ENCODE data around the gene VMAC. TPM values are rescaled to one million over a fixed set of nuclear protein-coding genes. Genes with fewer than 3 reads are reported as not detected.

VMAC gene
- total RNA-seq, 2 donors from 2014 or later, result 5.9 TPM

DNA sequence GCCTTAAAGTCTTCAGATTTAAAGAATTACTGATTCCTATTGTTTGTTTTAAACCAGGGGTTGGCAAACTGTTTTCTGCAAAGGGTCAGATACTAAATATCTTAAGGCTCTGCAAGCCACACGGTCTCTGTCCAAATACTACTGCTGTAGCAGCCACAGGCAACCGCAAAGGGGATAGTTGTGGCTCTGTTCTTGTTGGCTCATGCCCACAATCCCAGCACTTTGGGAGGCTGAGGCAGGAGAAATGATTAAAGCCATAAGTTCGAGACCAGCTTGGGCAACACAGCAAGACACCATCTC is 50.9 kb downstream of the VMAC start:
- Mint-ChIP-seq H3K27ac (no peak overlapping the region), H3K4me1 (peaks cover 82% of the 10 kb centered on the region), H3K9me3 (no peaks in the 10 kb centered on the region), H3K27me3 (ENCODE audit: insufficient read depth) (no peaks in the 10 kb centered on the region), H3K36me3 (ENCODE audit: low read depth) (no peaks in the 10 kb centered on the region), H3K4me3 (no peak overlapping the region)
- Histone ChIP-seq H3K9me3 (ENCODE audit: control insufficient read depth, low read length) (no peaks in the 10 kb centered on the region), H3K36me3 (ENCODE audit: control insufficient read depth, insufficient read depth, low read length) (peaks cover 5% of the 10 kb centered on the region), H3K9ac (ENCODE audit: extremely low read depth, low read length, poor library complexity, severe bottlenecking) (no peak overlapping the region), H3K27ac (ENCODE audit: low read depth, low read length) (no peak overlapping the region), H3K4me3 (ENCODE audit: low read length) (no peak overlapping the region), H3K27me3 (ENCODE audit: control insufficient read depth, insufficient read depth, low read length, poor library complexity, severe bottlenecking) (no peaks in the 10 kb centered on the region), H3K4me1 (ENCODE audit: control insufficient read depth, insufficient read depth, low read length) (peaks cover 23% of the 10 kb centered on the region)
- 95 to 100% methylated on average over 2 to 3 of the region's 3 CpGs for WGBS, 2 experiments (ENCODE audit: insufficient coverage in 1 of 2, insufficient read length in 1 of 2)
- no peak for DNase-seq
- TF ChIP-seq, protein P1, sequence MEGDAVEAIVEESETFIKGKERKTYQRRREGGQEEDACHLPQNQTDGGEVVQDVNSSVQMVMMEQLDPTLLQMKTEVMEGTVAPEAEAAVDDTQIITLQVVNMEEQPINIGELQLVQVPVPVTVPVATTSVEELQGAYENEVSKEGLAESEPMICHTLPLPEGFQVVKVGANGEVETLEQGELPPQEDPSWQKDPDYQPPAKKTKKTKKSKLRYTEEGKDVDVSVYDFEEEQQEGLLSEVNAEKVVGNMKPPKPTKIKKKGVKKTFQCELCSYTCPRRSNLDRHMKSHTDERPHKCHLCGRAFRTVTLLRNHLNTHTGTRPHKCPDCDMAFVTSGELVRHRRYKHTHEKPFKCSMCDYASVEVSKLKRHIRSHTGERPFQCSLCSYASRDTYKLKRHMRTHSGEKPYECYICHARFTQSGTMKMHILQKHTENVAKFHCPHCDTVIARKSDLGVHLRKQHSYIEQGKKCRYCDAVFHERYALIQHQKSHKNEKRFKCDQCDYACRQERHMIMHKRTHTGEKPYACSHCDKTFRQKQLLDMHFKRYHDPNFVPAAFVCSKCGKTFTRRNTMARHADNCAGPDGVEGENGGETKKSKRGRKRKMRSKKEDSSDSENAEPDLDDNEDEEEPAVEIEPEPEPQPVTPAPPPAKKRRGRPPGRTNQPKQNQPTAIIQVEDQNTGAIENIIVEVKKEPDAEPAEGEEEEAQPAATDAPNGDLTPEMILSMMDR (conservative IDR thresholded peaks at IDR 0.05), result no peak

DNA sequence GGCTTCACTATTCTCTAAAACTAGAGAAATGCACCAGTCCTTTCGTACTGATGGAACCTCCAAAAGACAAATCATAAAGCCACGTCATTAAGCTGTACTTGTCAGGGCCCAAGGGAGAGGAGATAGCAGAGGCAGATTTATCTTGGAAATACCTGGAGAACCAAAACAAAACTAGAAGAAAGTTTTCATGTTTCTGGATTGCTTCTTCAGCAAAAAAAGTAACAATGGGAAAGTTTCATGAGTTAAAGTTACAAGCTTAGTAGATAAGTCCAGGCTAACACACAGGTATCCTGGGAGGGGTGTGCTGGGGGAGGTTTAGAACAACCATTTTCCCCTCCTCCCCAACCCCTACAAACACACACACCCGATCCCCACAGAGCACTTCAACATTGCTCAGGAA is 51.7 kb downstream of the VMAC start:
- Mint-ChIP-seq H3K27ac (no peak overlapping the region), H3K4me3 (no peak overlapping the region), H3K27me3 (ENCODE audit: insufficient read depth) (no peaks in the 10 kb centered on the region), H3K36me3 (ENCODE audit: low read depth) (no peaks in the 10 kb centered on the region), H3K4me1 (peaks cover 75% of the 10 kb centered on the region), H3K9me3 (no peaks in the 10 kb centered on the region)
- H3K4me1 ChIP-seq (ENCODE audit: control insufficient read depth, insufficient read depth, low read length), result peaks cover 16% of the 10 kb centered on the region
- peaks cover 5% of the 10 kb centered on the region for H3K36me3 ChIP-seq (ENCODE audit: control insufficient read depth, insufficient read depth, low read length)
- no peak overlapping the region for H3K9ac ChIP-seq (ENCODE audit: extremely low read depth, low read length, poor library complexity, severe bottlenecking)
- WGBS, 2 experiments (ENCODE audit: insufficient coverage in 1 of 2, insufficient read length in 1 of 2), result 94 to 100% methylated on average over 1 to 3 of the region's 3 CpGs
- no peaks in the 10 kb centered on the region for H3K27me3 ChIP-seq (ENCODE audit: control insufficient read depth, insufficient read depth, low read length, poor library complexity, severe bottlenecking)
- no peak overlapping the region for H3K27ac ChIP-seq (ENCODE audit: low read depth, low read length)
- H3K4me3 ChIP-seq (ENCODE audit: low read length), result no peak overlapping the region
- no peak for DNase-seq
- TF ChIP-seq, protein P1 (conservative IDR thresholded peaks at IDR 0.05), result no peak
- H3K9me3 ChIP-seq (ENCODE audit: control insufficient read depth, low read length), result no peaks in the 10 kb centered on the region

DNA sequence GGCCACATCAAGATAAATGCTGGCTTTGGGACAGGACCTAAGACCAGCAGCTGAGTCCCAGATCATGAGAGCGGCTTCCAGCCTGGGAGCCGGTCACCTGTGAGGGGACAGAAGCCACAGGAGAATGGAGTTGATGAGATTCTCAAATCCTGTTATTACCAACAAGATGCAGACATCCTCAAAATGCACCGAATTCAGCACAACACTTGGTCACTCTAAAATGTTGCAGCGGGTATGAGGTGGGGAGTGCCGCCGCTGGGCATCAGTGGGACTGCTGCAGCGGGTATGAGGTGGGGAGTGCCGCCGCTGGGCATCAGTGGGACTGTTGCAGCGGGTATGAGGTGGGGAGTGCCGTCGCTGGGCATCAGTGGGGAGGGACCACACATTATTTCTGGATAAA is 52.1 kb downstream of the VMAC start:
- Histone ChIP-seq H3K4me1 (ENCODE audit: control insufficient read depth, insufficient read depth, low read length) (peaks cover 13% of the 10 kb centered on the region), H3K4me3 (ENCODE audit: low read length) (no peak overlapping the region), H3K9ac (ENCODE audit: extremely low read depth, low read length, poor library complexity, severe bottlenecking) (no peak overlapping the region), H3K27ac (ENCODE audit: low read depth, low read length) (no peak overlapping the region), H3K27me3 (ENCODE audit: control insufficient read depth, insufficient read depth, low read length, poor library complexity, severe bottlenecking) (no peaks in the 10 kb centered on the region), H3K9me3 (ENCODE audit: control insufficient read depth, low read length) (no peaks in the 10 kb centered on the region), H3K36me3 (ENCODE audit: control insufficient read depth, insufficient read depth, low read length) (peaks cover 5% of the 10 kb centered on the region)
- TF ChIP-seq, protein P1 (conservative IDR thresholded peaks at IDR 0.05), result no peak
- WGBS, 2 experiments (ENCODE audit: insufficient coverage in 1 of 2, insufficient read length in 1 of 2), result 94 to 95% methylated on average over 9 to 12 of the region's 12 CpGs
- DNase-seq, result no peak
- Mint-ChIP-seq H3K27me3 (ENCODE audit: insufficient read depth) (no peaks in the 10 kb centered on the region), H3K4me3 (no peak overlapping the region), H3K36me3 (ENCODE audit: low read depth) (no peaks in the 10 kb centered on the region), H3K9me3 (no peaks in the 10 kb centered on the region), H3K27ac (no peak overlapping the region), H3K4me1 (peaks cover 73% of the 10 kb centered on the region)
